ENCODE measurements around the gene ARF1.

Gene ARF1

DNA sequence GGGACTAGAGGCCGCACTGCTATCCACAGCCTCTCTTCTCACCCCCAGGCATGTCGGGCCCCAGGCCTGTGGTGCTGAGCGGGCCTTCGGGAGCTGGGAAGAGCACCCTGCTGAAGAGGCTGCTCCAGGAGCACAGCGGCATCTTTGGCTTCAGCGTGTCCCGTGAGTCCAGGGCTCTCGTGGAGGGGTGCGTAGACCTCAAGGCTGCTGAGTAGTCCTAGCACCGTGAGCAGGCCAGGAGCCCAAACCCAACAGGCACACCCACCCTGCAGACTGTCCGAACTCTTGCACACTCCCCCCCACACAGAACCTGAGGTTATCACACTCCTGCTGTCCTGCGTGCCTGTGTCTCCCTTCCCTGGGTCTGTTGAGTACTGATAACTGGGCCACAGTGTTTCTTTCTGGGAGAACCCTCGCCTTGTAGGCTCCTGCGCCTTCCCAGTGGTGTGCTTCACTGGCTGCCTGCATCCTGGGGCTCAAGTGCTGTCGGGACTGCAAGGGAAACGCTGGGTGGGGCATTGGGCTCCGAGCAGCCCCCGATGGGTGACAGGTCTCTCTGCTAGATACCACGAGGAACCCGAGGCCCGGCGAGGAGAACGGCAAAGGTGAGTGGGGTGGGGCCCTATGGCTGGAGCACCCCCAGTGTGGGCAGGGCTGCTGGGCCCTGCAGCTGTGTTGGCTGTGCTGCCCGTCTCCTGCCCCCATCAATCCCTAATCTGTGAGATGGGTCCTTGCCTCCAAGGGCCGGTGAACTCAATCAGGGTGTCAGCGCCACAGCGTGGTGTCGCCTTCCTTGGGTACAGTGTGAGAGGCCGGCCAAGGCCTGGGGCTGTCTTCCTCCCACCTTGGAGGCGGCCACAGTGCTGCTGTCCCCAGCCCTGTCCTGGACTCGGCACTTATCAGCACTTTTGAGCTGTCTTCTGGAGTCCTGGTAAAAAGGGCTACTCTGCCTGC lies 63.2 kb downstream of the ARF1 start:
- POLR2A ChIA-PET, result no interaction called here

DNA sequence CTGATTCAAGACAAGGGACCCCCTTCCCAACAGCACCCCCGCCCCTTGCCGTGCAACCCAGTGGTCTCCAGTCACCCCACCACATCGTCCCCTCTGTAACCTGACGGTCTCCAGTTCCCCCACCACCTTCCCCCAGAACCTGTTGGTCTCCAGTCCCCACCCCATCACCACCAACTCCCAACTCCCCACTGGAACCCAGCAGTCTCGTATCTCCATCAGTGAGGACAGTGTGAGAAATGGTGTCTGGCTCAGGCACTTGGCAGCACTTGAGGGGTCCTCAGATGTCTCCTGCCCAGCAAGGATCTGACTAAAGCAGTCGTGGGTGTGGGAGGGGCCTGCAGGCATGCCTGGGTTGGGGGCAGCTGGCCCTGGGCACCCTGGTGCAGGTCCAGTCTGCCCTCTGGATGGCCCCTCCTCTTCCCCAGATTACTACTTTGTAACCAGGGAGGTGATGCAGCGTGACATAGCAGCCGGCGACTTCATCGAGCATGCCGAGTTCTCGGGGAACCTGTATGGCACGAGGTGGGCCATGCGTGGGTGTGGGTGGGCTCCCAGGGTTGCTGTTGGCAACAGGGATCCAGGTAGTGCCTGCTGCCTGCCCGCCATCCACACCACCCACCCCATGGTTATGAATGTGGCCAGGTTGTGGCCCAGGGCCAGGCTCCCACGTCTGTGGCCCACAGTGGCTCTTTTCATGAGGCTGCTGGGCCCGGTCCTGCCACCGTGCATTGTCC lies 64.1 kb downstream of the ARF1 start:
- Histone ChIP-seq H3K36me3 (ENCODE audit: control insufficient read depth in 2 of 2, insufficient read depth in 1 of 2, low read length in 2 of 2) (peaks cover 0 to 51% of the 10 kb centered on the region in 2 experiments; a peak in 1 of 3 replicates), H3K4me1 (ENCODE audit: control insufficient read depth, insufficient read depth, low read length) (peaks cover 5% of the 10 kb centered on the region; the same call in 1 of the 2 replicates), H3K4me3 (ENCODE audit: low read depth, low read length) (no peak overlapping the region), H3K27ac (ENCODE audit: extremely low read depth, low read depth, low read length) (no peak overlapping the region), H3K9me3 (ENCODE audit: control insufficient read depth, insufficient read depth, low read depth, low read length) (no peaks in the 10 kb centered on the region)
- ChIA-PET CTCF (no interaction called here), POLR2A (no interaction called here)
- TF ChIP-seq ZNF354C (tag by site-specific recombination; IDR thresholded peaks at IDR 0.05; ENCODE audit: borderline replicate concordance, low read depth) (no peak), ZNF19 (tag by site-specific recombination; IDR thresholded peaks at IDR 0.05; ENCODE audit: low read depth) (no peak), ZNF580 (tag by site-specific recombination; IDR thresholded peaks at IDR 0.05) (no peak)
- TF ChIP-seq, protein P1, sequence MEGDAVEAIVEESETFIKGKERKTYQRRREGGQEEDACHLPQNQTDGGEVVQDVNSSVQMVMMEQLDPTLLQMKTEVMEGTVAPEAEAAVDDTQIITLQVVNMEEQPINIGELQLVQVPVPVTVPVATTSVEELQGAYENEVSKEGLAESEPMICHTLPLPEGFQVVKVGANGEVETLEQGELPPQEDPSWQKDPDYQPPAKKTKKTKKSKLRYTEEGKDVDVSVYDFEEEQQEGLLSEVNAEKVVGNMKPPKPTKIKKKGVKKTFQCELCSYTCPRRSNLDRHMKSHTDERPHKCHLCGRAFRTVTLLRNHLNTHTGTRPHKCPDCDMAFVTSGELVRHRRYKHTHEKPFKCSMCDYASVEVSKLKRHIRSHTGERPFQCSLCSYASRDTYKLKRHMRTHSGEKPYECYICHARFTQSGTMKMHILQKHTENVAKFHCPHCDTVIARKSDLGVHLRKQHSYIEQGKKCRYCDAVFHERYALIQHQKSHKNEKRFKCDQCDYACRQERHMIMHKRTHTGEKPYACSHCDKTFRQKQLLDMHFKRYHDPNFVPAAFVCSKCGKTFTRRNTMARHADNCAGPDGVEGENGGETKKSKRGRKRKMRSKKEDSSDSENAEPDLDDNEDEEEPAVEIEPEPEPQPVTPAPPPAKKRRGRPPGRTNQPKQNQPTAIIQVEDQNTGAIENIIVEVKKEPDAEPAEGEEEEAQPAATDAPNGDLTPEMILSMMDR (tag by site-specific recombination; IDR thresholded peaks at IDR 0.05), result no peak
- TF ChIP-seq, protein P2, sequence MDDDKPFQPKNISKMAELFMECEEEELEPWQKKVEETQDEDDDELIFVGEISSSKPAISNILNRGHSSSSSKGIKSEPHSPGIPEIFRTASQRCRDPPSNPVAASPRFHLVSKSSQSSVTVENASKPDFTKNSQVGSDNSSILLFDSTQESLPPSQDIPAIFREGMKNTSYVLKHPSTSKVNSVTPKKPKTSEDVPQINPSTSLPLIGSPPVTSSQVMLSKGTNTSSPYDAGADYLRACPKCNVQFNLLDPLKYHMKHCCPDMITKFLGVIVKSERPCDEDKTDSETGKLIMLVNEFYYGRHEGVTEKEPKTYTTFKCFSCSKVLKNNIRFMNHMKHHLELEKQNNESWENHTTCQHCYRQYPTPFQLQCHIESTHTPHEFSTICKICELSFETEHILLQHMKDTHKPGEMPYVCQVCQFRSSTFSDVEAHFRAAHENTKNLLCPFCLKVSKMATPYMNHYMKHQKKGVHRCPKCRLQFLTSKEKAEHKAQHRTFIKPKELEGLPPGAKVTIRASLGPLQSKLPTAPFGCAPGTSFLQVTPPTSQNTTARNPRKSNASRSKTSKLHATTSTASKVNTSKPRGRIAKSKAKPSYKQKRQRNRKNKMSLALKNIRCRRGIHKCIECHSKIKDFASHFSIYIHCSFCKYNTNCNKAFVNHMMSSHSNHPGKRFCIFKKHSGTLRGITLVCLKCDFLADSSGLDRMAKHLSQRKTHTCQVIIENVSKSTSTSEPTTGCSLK (tag by site-specific recombination; IDR thresholded peaks at IDR 0.05), result no peak
- TF ChIP-seq, protein P3, sequence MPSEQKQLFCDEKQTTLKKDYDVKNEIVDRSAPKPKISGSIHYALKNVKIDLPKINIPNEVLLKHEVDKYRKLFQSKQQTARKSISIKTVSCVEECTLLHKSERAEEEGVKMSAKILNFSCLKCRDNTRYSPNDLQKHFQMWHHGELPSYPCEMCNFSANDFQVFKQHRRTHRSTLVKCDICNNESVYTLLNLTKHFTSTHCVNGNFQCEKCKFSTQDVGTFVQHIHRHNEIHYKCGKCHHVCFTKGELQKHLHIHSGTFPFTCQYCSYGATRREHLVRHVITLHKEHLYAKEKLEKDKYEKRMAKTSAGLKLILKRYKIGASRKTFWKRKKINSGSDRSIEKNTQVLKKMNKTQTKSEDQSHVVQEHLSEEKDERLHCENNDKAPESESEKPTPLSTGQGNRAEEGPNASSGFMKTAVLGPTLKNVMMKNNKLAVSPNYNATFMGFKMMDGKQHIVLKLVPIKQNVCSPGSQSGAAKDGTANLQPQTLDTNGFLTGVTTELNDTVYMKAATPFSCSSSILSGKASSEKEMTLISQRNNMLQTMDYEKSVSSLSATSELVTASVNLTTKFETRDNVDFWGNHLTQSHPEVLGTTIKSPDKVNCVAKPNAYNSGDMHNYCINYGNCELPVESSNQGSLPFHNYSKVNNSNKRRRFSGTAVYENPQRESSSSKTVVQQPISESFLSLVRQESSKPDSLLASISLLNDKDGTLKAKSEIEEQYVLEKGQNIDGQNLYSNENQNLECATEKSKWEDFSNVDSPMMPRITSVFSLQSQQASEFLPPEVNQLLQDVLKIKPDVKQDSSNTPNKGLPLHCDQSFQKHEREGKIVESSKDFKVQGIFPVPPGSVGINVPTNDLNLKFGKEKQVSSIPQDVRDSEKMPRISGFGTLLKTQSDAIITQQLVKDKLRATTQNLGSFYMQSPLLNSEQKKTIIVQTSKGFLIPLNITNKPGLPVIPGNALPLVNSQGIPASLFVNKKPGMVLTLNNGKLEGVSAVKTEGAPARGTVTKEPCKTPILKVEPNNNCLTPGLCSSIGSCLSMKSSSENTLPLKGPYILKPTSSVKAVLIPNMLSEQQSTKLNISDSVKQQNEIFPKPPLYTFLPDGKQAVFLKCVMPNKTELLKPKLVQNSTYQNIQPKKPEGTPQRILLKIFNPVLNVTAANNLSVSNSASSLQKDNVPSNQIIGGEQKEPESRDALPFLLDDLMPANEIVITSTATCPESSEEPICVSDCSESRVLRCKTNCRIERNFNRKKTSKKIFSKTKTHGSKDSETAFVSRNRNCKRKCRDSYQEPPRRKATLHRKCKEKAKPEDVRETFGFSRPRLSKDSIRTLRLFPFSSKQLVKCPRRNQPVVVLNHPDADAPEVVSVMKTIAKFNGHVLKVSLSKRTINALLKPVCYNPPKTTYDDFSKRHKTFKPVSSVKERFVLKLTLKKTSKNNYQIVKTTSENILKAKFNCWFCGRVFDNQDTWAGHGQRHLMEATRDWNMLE (tag by site-specific recombination; conservative IDR thresholded peaks at IDR 0.05; ENCODE audit: low read depth), result no peak

More for the DNA sequence above, 63.2 kb downstream of the ARF1 start:
- TF ChIP-seq ZNF214 (tag by site-specific recombination; IDR thresholded peaks at IDR 0.05; ENCODE audit: borderline replicate concordance) (no peak), INSM2 (tag by site-specific recombination; IDR thresholded peaks at IDR 0.05) (no peak), ZNF19 (tag by site-specific recombination; IDR thresholded peaks at IDR 0.05; ENCODE audit: low read depth) (no peak)
- H3K4me3 ChIP-seq (ENCODE audit: low read depth, low read length), result no peak overlapping the region
- H3K27ac ChIP-seq (ENCODE audit: extremely low read depth, low read depth, low read length), result no peak overlapping the region
- CTCF ChIA-PET, result interaction anchor here (1.9 kb wide), 1 partner anchor 19 kb away, joined by 8 read pairs; the partner anchor contains the start of gene IBA57
- H3K9me3 ChIP-seq (ENCODE audit: control insufficient read depth, insufficient read depth, low read depth, low read length), result no peaks in the 10 kb centered on the region
- peaks cover 0 to 54% of the 10 kb centered on the region in 2 experiments; a peak in 1 of 3 replicates for H3K36me3 ChIP-seq (ENCODE audit: control insufficient read depth in 2 of 2, insufficient read depth in 1 of 2, low read length in 2 of 2)
- peaks cover 13% of the 10 kb centered on the region for H3K4me1 ChIP-seq (ENCODE audit: control insufficient read depth, insufficient read depth, low read length)

Data from HEK293 (cell line).